GM04504 (cell line): ENCODE measurements around the gene TRNAU1AP.

Experiments used
- DNase-seq: peaks from one replicate; pipeline ENCODE4 v3.0.0-alpha.2; 2012; ENCODE audit warnings: low read depth

TRNAU1AP gene

GRCh38 chr1:28604962-28605361 is 52.1 kb downstream of the TRNAU1AP start:
- DNase-seq = no peak

- no peak for DNase-seq
These were observed 53.9 kb downstream of the TRNAU1AP start for GRCh38 chr1:28606771-28607170.

- DNase-seq = no peak
These were observed 60.3 kb downstream of the TRNAU1AP start for GRCh38 chr1:28613175-28613574.
